ENCODE results near the gene LEUTX.

- TF ChIP-seq, protein P1, sequence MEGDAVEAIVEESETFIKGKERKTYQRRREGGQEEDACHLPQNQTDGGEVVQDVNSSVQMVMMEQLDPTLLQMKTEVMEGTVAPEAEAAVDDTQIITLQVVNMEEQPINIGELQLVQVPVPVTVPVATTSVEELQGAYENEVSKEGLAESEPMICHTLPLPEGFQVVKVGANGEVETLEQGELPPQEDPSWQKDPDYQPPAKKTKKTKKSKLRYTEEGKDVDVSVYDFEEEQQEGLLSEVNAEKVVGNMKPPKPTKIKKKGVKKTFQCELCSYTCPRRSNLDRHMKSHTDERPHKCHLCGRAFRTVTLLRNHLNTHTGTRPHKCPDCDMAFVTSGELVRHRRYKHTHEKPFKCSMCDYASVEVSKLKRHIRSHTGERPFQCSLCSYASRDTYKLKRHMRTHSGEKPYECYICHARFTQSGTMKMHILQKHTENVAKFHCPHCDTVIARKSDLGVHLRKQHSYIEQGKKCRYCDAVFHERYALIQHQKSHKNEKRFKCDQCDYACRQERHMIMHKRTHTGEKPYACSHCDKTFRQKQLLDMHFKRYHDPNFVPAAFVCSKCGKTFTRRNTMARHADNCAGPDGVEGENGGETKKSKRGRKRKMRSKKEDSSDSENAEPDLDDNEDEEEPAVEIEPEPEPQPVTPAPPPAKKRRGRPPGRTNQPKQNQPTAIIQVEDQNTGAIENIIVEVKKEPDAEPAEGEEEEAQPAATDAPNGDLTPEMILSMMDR (IDR thresholded peaks at IDR 0.05) = no peak
- no peak for TF ChIP-seq EZH2 (IDR thresholded peaks at IDR 0.05)
These were observed 18.4 kb downstream of the LEUTX start for GRCh38 chr19:39797083-39797482.

Measured in neural progenitor cell (in vitro differentiated cells).